Vagina (tissue), 2 donors: ENCODE data around the gene COL7A1. TPM values are rescaled to one million over a fixed set of nuclear protein-coding genes. Genes with fewer than 3 reads are reported as not detected.
"Not testable (repeated sequence)": the region's sequence is repeated elsewhere in the genome, so short reads cannot be mapped to it uniquely, and the experiment has no call there.

Experiments
- DNase-seq, 2 donors: peaks; one replicate each; pipeline ENCODE4 v3.0.0-alpha.2; 2017; ENCODE audit errors: extremely low spot score in 2 of 2
- H3K27ac ChIP-seq: fragments of 200-600 bp; sonication (generic); one replicate; pipeline ENCODE4 v1.5.1; 2019
- H3K27me3 ChIP-seq: fragments of 200-600 bp; sonication (generic); one replicate; pipeline ENCODE4 v1.5.1; 2019
- H3K36me3 ChIP-seq, 2 donors: fragments of 200-600 bp; sonication (generic); one replicate each; pipeline ENCODE4 v1.5.1; 2017 to 2019
- H3K4me1 ChIP-seq: fragments of 200-600 bp; sonication (generic); one replicate; pipeline ENCODE4 v1.5.1; 2019
- H3K4me3 ChIP-seq, 2 donors: fragments of 200-600 bp; sonication (generic); 1 replicate in 1 of 2; 2 replicates in 1 of 2; pipeline ENCODE4 v1.5.1; 2016 to 2019
- H3K9me3 ChIP-seq: fragments of 200-600 bp; sonication (generic); one replicate; pipeline ENCODE4 v1.5.1; 2019
- POLR2A ChIP-seq, 2 donors: fragments of 450-650 bp; IDR thresholded peaks; one replicate each; pipeline ENCODE4 v1.6.1; 2017; ENCODE audit warnings: antibody characterized with exemption in 2 of 2, mild to moderate bottlenecking in 2 of 2, moderate library complexity in 2 of 2
- POLR2AphosphoS5 ChIP-seq, 2 donors: sonication (generic); formaldehyde crosslinking; IDR thresholded peaks; one replicate each; pipeline ENCODE4 v1.9.0; 2017; ENCODE audit warnings: antibody characterized with exemption in 2 of 2, mild to moderate bottlenecking in 2 of 2, low read depth in 1 of 2; ENCODE audit not compliant: insufficient read depth in 1 of 2
- intact Hi-C: fragments of 100-400 bp; cut with DNase I; formaldehyde crosslinking; loops from one replicate; pipeline ENCODE4 v1.15.1; 2023
- total RNA-seq: library from RNA; depleted of rRNA; stranded (reverse); fragments of >200 nt; gene quantifications from one replicate; pipeline ENCODE4 v1.2.3, GENCODE V29; 2016
- TF ChIP-seq, protein P1 (sequence below), 3 experiments: fragments of 450-650 bp in 2 of 3; fragments of 200-600 bp in 1 of 3; sonication (generic) in 1 of 3; IDR thresholded peaks; one replicate each; pipeline ENCODE4 v1.5.1; 2017 to 2019; ENCODE audit warnings: antibody characterized with exemption in 3 of 3, mild to moderate bottlenecking in 2 of 3, moderate library complexity in 2 of 3

Gene COL7A1
- total RNA-seq, 1 donor from 2014 or later, result 148 TPM

DNA sequence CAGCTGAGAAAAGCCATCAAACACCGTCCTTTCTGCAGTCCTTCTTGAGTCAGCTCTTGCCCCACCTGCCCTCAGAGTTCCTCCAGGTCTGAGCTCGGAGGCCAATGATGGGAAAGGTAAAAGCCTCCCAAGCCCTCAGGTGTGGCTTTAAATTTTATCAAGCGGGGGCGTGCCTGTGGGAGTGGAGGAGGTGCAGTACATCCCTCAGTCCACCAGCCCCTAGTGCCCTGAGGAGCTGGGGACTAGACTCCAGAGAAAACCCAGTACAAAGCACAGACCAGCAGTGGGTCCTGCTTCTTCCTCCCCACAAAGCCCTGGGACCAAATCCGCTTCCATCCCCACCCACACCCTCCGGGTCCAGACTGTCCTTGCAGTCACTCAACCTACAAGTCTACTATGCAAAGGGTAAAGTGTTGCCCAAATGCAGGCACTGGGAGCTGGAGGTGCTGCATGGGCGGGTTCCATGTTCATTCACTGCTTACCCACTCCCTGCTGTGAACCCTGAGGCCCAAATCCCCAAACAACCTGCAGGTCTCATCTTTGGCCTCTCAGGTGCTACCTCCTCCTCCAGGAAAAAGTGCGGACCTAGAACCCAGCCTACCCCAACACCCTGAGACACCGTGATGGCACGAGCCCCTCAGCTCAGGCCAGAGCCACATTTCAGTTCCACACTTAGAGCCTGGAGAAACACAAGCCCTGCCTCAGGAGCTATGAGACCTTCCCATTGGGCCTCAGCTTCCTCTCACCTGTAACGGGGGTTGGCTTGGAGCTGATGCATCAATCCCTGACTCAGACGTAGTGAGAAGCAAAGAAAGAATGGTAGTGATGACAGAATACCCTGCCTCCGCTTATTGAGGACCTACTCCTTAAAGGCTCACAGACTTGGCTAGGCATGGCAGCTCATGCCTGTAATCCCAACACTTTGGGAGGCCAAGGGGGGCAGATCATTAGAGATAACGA lies 41.0 kb downstream of the COL7A1 start:
- TF ChIP-seq POLR2A (IDR thresholded peaks at IDR 0.05), result no peak
- no peak for TF ChIP-seq POLR2AphosphoS5 (IDR thresholded peaks at IDR 0.05; ENCODE audit: insufficient read depth in 1 of 2, low read depth in 1 of 2)
- TF ChIP-seq, protein P1, sequence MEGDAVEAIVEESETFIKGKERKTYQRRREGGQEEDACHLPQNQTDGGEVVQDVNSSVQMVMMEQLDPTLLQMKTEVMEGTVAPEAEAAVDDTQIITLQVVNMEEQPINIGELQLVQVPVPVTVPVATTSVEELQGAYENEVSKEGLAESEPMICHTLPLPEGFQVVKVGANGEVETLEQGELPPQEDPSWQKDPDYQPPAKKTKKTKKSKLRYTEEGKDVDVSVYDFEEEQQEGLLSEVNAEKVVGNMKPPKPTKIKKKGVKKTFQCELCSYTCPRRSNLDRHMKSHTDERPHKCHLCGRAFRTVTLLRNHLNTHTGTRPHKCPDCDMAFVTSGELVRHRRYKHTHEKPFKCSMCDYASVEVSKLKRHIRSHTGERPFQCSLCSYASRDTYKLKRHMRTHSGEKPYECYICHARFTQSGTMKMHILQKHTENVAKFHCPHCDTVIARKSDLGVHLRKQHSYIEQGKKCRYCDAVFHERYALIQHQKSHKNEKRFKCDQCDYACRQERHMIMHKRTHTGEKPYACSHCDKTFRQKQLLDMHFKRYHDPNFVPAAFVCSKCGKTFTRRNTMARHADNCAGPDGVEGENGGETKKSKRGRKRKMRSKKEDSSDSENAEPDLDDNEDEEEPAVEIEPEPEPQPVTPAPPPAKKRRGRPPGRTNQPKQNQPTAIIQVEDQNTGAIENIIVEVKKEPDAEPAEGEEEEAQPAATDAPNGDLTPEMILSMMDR (IDR thresholded peaks at IDR 0.05), result no peak
- H3K27me3 ChIP-seq, result no peaks in the 10 kb centered on the region
- no peaks in the 10 kb centered on the region for H3K9me3 ChIP-seq
- H3K27ac ChIP-seq, result no peak overlapping the region
- DNase-seq, result no peak
- H3K4me1 ChIP-seq, result peaks cover 29% of the 10 kb centered on the region
- intact Hi-C loops, result loop anchor here (10.0 kb wide), 1 partner anchor 289 kb away; no protein-coding TSS in a partner anchor
- H3K4me3 ChIP-seq, result no peak overlapping the region
- no peaks in the 10 kb centered on the region for H3K36me3 ChIP-seq

DNA sequence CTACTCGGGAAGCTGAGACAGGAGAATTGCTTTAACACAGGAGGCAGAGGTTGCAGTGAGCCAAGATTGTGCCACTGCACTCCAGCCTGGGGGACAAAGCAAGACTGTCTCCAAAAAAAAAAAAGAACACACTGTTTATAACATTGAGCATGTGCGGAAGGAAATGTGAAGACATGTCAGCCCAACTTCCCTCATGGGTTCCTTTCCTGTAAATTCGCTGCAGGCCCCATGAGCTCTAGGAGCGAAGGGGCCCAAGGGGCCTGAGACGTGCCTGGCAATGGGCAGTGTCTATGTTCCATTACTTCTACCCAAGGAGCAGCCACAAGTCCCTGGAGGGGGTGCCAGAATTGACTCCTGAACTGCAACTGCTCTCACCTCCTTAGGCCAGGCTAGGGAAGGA lies 41.8 kb downstream of the COL7A1 start:
- intact Hi-C loops, result loop anchor here (10.0 kb wide), 1 partner anchor 289 kb away; no protein-coding TSS in a partner anchor
- H3K27ac ChIP-seq, result no peak overlapping the region
- DNase-seq, result no peak
- peaks cover 28% of the 10 kb centered on the region for H3K4me1 ChIP-seq
- no peaks in the 10 kb centered on the region for H3K36me3 ChIP-seq
- no peak overlapping the region for H3K4me3 ChIP-seq
- H3K27me3 ChIP-seq, result no peaks in the 10 kb centered on the region
- TF ChIP-seq, protein P1 (IDR thresholded peaks at IDR 0.05), result no peak
- TF ChIP-seq POLR2A (IDR thresholded peaks at IDR 0.05) (no peak), POLR2AphosphoS5 (IDR thresholded peaks at IDR 0.05; ENCODE audit: insufficient read depth in 1 of 2, low read depth in 1 of 2) (no peak)
- no peaks in the 10 kb centered on the region for H3K9me3 ChIP-seq

DNA sequence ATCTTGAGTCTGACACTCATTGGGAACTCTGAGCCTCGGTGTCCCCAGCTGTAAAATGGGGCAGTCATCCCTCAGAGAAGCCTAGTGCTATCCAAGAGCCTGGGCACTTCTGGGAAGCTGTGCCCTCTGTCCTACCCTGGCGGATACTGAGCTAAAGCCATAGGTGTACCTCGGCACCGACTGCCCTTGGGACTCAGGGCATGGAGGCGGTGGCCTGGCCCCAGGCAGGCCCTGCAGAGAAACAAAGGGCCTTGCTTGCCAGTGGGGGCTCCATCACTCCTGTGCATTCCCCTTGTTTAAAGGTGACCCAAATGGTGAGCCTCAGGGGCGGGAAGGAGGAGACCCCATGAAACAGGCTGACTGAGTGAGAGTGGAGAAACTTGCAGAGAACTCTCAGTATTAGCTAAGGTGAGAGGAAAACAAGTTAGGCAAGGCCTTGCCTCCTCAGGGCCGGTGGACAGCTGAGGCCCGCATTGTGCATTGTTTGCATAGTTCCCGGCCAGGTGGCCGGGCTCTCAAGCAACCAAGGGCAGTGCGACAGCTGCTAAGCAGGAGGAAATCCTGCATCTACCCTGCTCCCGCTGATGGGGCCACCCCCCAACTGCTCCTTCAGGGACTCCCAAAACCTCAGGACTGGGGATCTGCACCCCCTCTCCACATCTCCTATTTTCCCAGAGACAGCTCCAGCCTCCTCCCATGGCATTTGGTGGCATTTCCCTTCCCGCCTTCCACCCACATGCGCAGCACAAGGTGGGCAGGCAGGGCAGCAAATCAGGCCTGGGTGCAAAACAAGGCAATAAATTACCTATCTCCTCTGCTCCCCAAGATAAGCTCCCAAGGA lies 42.8 kb downstream of the COL7A1 start:
- no peaks in the 10 kb centered on the region for H3K36me3 ChIP-seq
- TF ChIP-seq POLR2AphosphoS5 (IDR thresholded peaks at IDR 0.05; ENCODE audit: insufficient read depth in 1 of 2, low read depth in 1 of 2) (no peak), POLR2A (IDR thresholded peaks at IDR 0.05) (no peak)
- TF ChIP-seq, protein P1 (IDR thresholded peaks at IDR 0.05), result no peak
- DNase-seq, result no peak
- no peak overlapping the region for H3K27ac ChIP-seq
- H3K9me3 ChIP-seq, result no peaks in the 10 kb centered on the region
- peaks cover 17% of the 10 kb centered on the region for H3K4me1 ChIP-seq
- H3K27me3 ChIP-seq, result no peaks in the 10 kb centered on the region
- H3K4me3 ChIP-seq, result no peak overlapping the region
- intact Hi-C loops, result loop anchor here (10.0 kb wide), 1 partner anchor 288 kb away; no protein-coding TSS in a partner anchor

DNA sequence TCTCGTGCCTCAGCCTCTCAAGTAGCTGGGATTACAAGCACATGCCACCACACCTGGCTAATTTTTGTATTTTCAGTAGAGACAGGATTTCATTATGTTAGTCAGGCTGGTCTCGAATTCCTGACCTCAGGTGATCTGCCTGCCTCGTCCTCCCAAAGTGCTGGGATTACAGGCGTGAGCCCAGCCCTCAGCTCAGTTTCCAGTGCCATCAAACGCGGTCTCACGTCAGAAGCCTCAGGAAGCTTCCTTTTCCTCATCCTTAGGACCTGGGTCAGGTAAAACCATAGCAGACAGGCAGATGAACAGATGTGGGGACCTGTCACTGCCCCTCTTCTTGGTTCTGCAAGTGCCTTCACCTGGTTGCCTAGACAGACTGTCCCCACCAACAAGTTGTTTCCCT lies 43.5 kb downstream of the COL7A1 start:
- H3K36me3 ChIP-seq, H3K27ac ChIP-seq, H3K4me3 ChIP-seq, H3K9me3 ChIP-seq, DNase-seq, H3K27me3 ChIP-seq: not testable (repeated sequence)
- intact Hi-C loops, result loop anchor here (10.0 kb wide), 1 partner anchor 287 kb away; no protein-coding TSS in a partner anchor
- H3K4me1 ChIP-seq, result peaks cover 15% of the 10 kb centered on the region
